ENCODE data around the gene CACNA1C. TPM values are rescaled to one million over a fixed set of nuclear protein-coding genes. Genes with fewer than 3 reads are reported as not detected.

CACNA1C gene
- total RNA-seq, 2 donors from 2014 or later = 0.86 to 6.3 TPM

DNA sequence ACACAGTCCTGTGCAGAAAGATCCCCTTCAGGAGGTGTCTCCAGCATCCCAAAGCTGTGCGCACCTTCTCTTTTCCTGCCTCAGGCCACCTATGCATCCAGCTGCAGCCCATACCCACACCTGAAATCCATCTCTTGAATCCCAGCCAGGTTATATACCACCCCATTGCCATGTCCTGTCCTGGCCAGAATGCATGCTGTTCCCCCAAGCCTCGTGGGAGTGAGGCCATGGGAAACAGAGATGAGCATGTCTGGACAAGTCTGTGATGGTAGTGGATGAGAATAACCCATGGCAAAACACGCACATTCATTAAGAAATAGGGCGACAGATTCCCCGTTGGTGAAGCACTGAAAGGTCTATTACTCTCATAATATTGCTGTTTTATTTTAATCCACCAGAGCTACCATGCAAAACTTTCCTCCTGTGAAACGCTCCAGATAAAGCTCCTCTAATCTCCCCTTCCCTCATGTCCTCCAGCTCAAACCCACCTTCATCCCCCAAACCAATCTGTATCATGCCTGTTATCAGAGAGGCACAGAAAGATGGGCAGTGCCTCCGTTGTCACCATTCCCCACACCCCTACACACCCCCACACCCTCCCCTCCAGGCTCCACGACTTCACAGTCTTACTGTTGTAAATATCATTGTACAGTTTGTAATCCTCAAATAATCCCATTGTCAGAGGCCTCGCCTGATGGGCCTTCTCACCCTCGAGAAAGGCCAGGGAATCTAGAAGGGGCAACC lies 644.4 kb downstream of the CACNA1C start:
- DNase-seq = no peak
- Histone ChIP-seq H3K27ac (ENCODE audit: low read depth, low read length) (no peak overlapping the region), H3K9me3 (ENCODE audit: control insufficient read depth, low read length) (no peaks in the 10 kb centered on the region), H3K27me3 (ENCODE audit: control insufficient read depth, insufficient read depth, low read length, poor library complexity, severe bottlenecking) (peaks cover 25% of the 10 kb centered on the region), H3K36me3 (ENCODE audit: control insufficient read depth, insufficient read depth, low read length) (no peaks in the 10 kb centered on the region), H3K4me3 (ENCODE audit: low read length) (no peak overlapping the region), H3K9ac (ENCODE audit: extremely low read depth, low read length, poor library complexity, severe bottlenecking) (no peak overlapping the region), H3K4me1 (ENCODE audit: control insufficient read depth, insufficient read depth, low read length) (no peaks in the 10 kb centered on the region)
- Mint-ChIP-seq H3K4me1 (peaks cover 5% of the 10 kb centered on the region), H3K9me3 (peaks cover 25% of the 10 kb centered on the region), H3K4me3 (no peak overlapping the region), H3K27ac (no peak overlapping the region), H3K27me3 (ENCODE audit: insufficient read depth) (peaks cover 72% of the 10 kb centered on the region), H3K36me3 (ENCODE audit: low read depth) (no peaks in the 10 kb centered on the region)
- TF ChIP-seq, protein P1, sequence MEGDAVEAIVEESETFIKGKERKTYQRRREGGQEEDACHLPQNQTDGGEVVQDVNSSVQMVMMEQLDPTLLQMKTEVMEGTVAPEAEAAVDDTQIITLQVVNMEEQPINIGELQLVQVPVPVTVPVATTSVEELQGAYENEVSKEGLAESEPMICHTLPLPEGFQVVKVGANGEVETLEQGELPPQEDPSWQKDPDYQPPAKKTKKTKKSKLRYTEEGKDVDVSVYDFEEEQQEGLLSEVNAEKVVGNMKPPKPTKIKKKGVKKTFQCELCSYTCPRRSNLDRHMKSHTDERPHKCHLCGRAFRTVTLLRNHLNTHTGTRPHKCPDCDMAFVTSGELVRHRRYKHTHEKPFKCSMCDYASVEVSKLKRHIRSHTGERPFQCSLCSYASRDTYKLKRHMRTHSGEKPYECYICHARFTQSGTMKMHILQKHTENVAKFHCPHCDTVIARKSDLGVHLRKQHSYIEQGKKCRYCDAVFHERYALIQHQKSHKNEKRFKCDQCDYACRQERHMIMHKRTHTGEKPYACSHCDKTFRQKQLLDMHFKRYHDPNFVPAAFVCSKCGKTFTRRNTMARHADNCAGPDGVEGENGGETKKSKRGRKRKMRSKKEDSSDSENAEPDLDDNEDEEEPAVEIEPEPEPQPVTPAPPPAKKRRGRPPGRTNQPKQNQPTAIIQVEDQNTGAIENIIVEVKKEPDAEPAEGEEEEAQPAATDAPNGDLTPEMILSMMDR (conservative IDR thresholded peaks at IDR 0.05) = no peak
- 80 to 100% methylated on average over 6 to 10 of the region's 10 CpGs for WGBS, 2 experiments (ENCODE audit: insufficient coverage in 1 of 2, insufficient read length in 1 of 2)

DNA sequence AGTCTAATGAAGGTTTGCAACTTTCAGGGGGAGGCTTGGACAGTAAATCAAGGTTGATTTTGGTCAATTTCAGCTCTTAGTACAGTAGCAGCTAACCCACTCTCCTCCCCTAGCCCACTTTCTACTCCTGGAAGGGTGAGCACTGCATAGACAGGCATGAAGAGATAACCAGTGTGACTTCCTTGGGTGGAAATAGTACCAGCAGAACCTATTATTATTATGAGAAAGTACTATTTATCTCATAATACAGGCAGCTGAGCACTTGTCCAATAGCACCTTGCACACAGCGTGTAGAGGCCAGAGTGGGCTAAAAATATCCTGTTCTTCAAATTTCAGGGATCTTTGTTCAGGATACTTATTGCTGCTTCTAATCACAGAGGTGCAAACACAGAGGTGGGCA lies 645.8 kb downstream of the CACNA1C start:
- TF ChIP-seq, protein P1 (conservative IDR thresholded peaks at IDR 0.05) = no peak
- no peak overlapping the region for H3K27ac Mint-ChIP-seq
- Histone ChIP-seq H3K9ac (ENCODE audit: extremely low read depth, low read length, poor library complexity, severe bottlenecking) (no peak overlapping the region), H3K36me3 (ENCODE audit: control insufficient read depth, insufficient read depth, low read length) (no peaks in the 10 kb centered on the region), H3K4me1 (ENCODE audit: control insufficient read depth, insufficient read depth, low read length) (no peaks in the 10 kb centered on the region), H3K4me3 (ENCODE audit: low read length) (no peak overlapping the region), H3K27me3 (ENCODE audit: control insufficient read depth, insufficient read depth, low read length, poor library complexity, severe bottlenecking) (peaks cover 13% of the 10 kb centered on the region), H3K27ac (ENCODE audit: low read depth, low read length) (no peak overlapping the region), H3K9me3 (ENCODE audit: control insufficient read depth, low read length) (no peaks in the 10 kb centered on the region)
- H3K4me1 Mint-ChIP-seq = no peaks in the 10 kb centered on the region
- peaks cover 25% of the 10 kb centered on the region for H3K9me3 Mint-ChIP-seq
- no peak overlapping the region for H3K4me3 Mint-ChIP-seq
- H3K36me3 Mint-ChIP-seq (ENCODE audit: low read depth) = no peaks in the 10 kb centered on the region
- no peak for DNase-seq
- 81 to 100% methylated on average over 1 of the region's 1 CpG for WGBS, 2 experiments (ENCODE audit: insufficient coverage in 1 of 2, insufficient read length in 1 of 2)
- H3K27me3 Mint-ChIP-seq (ENCODE audit: insufficient read depth) = peaks cover 75% of the 10 kb centered on the region

DNA sequence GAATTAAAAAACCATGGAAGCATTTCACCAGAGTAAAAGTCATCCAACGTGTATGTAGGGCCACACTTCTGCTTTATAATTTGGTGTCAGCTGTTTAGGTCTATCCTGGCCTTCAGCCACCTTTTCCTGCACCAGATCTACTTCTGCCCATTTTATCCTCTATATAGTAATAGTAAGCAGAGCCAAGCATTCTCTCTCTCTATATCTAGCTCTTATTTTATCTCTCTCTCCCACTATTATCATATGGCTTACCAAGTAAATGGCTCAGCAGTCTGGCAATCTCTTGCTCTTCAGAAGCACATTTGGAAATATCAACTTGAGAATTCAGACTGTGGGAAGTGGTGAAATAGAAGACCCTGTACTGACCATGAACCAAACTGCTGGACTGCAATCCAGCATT lies 657.9 kb downstream of the CACNA1C start:
- WGBS, 2 experiments (ENCODE audit: insufficient coverage in 1 of 2, insufficient read length in 1 of 2) = 22 to 49% methylated on average over 1 of the region's 1 CpG
- H3K4me1 Mint-ChIP-seq = no peaks in the 10 kb centered on the region
- Histone ChIP-seq H3K9me3 (ENCODE audit: control insufficient read depth, low read length) (peaks cover 9% of the 10 kb centered on the region), H3K4me1 (ENCODE audit: control insufficient read depth, insufficient read depth, low read length) (no peaks in the 10 kb centered on the region), H3K36me3 (ENCODE audit: control insufficient read depth, insufficient read depth, low read length) (no peaks in the 10 kb centered on the region), H3K9ac (ENCODE audit: extremely low read depth, low read length, poor library complexity, severe bottlenecking) (no peak overlapping the region), H3K27ac (ENCODE audit: low read depth, low read length) (no peak overlapping the region), H3K4me3 (ENCODE audit: low read length) (no peak overlapping the region), H3K27me3 (ENCODE audit: control insufficient read depth, insufficient read depth, low read length, poor library complexity, severe bottlenecking) (peaks cover 56% of the 10 kb centered on the region)
- H3K27ac Mint-ChIP-seq = no peak overlapping the region
- H3K36me3 Mint-ChIP-seq (ENCODE audit: low read depth) = no peaks in the 10 kb centered on the region
- no peak for DNase-seq
- H3K27me3 Mint-ChIP-seq (ENCODE audit: insufficient read depth) = peaks cover 58% of the 10 kb centered on the region
- peaks cover 7% of the 10 kb centered on the region for H3K9me3 Mint-ChIP-seq
- H3K4me3 Mint-ChIP-seq = no peak overlapping the region
- TF ChIP-seq, protein P1 (conservative IDR thresholded peaks at IDR 0.05) = no peak

Data from endodermal cell (in vitro differentiated cells).